ENCODE measurements around the gene TNIK.

Gene TNIK

GRCh38 chr3:171334465-171334811 lies 125.8 kb downstream of the TNIK start:
- no peak overlapping the region for H3K9ac ChIP-seq (ENCODE audit: low read length)
- peaks cover 31% of the 10 kb centered on the region for H3K4me1 ChIP-seq (ENCODE audit: control insufficient read depth, insufficient read depth, low read length)
- H3K9me3 ChIP-seq (ENCODE audit: control insufficient read depth, low read length): no peaks in the 10 kb centered on the region
- H3K27me3 ChIP-seq (ENCODE audit: control insufficient read depth, insufficient read depth, low read length): no peaks in the 10 kb centered on the region
- H3K4me3 ChIP-seq (ENCODE audit: low read length): no peak overlapping the region
- H3K36me3 ChIP-seq (ENCODE audit: control insufficient read depth, insufficient read depth, low read length): no peaks in the 10 kb centered on the region

- Histone ChIP-seq H3K36me3 (ENCODE audit: control insufficient read depth, insufficient read depth, low read length) (no peaks in the 10 kb centered on the region), H3K27me3 (ENCODE audit: control insufficient read depth, insufficient read depth, low read length) (no peaks in the 10 kb centered on the region), H3K9ac (ENCODE audit: low read length) (no peak overlapping the region), H3K4me1 (ENCODE audit: control insufficient read depth, insufficient read depth, low read length) (peaks cover 27% of the 10 kb centered on the region), H3K4me3 (ENCODE audit: low read length) (no peak overlapping the region), H3K9me3 (ENCODE audit: control insufficient read depth, low read length) (no peaks in the 10 kb centered on the region)
Measured at GRCh38 chr3:171333784-171334464, 126.3 kb downstream of the TNIK start.

DNA sequence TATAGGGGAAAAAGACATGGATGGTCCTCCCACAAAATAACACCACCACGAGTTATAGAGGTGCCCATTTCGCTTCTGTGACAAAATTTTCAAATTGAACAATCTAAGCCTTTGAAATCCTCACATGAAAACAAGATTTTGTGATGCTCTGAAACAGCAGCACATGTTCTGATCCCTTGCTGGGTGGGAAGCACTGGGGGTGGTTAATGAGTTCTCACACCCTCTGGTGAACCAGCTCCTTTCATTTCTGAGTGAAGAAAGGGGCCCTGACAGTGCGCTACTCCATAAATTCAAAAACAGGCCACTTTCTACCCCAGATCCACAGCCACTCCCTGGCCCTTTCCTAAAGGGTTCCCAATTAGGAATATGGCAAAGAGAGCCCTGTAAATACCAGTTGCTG lies 129.3 kb downstream of the TNIK start:
- H3K4me3 ChIP-seq (ENCODE audit: low read length): no peak overlapping the region
- H3K9ac ChIP-seq (ENCODE audit: low read length): no peak overlapping the region
- no peaks in the 10 kb centered on the region for H3K27me3 ChIP-seq (ENCODE audit: control insufficient read depth, insufficient read depth, low read length)
- no peaks in the 10 kb centered on the region for H3K9me3 ChIP-seq (ENCODE audit: control insufficient read depth, low read length)
- H3K4me1 ChIP-seq (ENCODE audit: control insufficient read depth, insufficient read depth, low read length): peaks cover 16% of the 10 kb centered on the region
- no peaks in the 10 kb centered on the region for H3K36me3 ChIP-seq (ENCODE audit: control insufficient read depth, insufficient read depth, low read length)

GRCh38 chr3:171329746-171330145 lies 130.5 kb downstream of the TNIK start:
- H3K27me3 ChIP-seq (ENCODE audit: control insufficient read depth, insufficient read depth, low read length): no peaks in the 10 kb centered on the region
- H3K9ac ChIP-seq (ENCODE audit: low read length): no peak overlapping the region
- H3K4me3 ChIP-seq (ENCODE audit: low read length): no peak overlapping the region
- H3K9me3 ChIP-seq (ENCODE audit: control insufficient read depth, low read length): no peaks in the 10 kb centered on the region
- no peaks in the 10 kb centered on the region for H3K36me3 ChIP-seq (ENCODE audit: control insufficient read depth, insufficient read depth, low read length)
- peaks cover 16% of the 10 kb centered on the region for H3K4me1 ChIP-seq (ENCODE audit: control insufficient read depth, insufficient read depth, low read length)

- H3K27me3 ChIP-seq (ENCODE audit: control insufficient read depth, insufficient read depth, low read length): no peaks in the 10 kb centered on the region
- H3K9ac ChIP-seq (ENCODE audit: low read length): no peak overlapping the region
- H3K36me3 ChIP-seq (ENCODE audit: control insufficient read depth, insufficient read depth, low read length): no peaks in the 10 kb centered on the region
- H3K4me3 ChIP-seq (ENCODE audit: low read length): no peak overlapping the region
- H3K9me3 ChIP-seq (ENCODE audit: control insufficient read depth, low read length): no peaks in the 10 kb centered on the region
- peaks cover 6% of the 10 kb centered on the region for H3K4me1 ChIP-seq (ENCODE audit: control insufficient read depth, insufficient read depth, low read length)
Measured at GRCh38 chr3:171328419-171329082, 131.7 kb downstream of the TNIK start.

- Histone ChIP-seq H3K27me3 (ENCODE audit: control insufficient read depth, insufficient read depth, low read length) (no peaks in the 10 kb centered on the region), H3K4me3 (ENCODE audit: low read length) (no peak overlapping the region), H3K36me3 (ENCODE audit: control insufficient read depth, insufficient read depth, low read length) (no peaks in the 10 kb centered on the region), H3K9me3 (ENCODE audit: control insufficient read depth, low read length) (no peaks in the 10 kb centered on the region), H3K9ac (ENCODE audit: low read length) (no peak overlapping the region), H3K4me1 (ENCODE audit: control insufficient read depth, insufficient read depth, low read length) (peaks cover 6% of the 10 kb centered on the region)
Measured at GRCh38 chr3:171327441-171328174, 132.6 kb downstream of the TNIK start.

DNA sequence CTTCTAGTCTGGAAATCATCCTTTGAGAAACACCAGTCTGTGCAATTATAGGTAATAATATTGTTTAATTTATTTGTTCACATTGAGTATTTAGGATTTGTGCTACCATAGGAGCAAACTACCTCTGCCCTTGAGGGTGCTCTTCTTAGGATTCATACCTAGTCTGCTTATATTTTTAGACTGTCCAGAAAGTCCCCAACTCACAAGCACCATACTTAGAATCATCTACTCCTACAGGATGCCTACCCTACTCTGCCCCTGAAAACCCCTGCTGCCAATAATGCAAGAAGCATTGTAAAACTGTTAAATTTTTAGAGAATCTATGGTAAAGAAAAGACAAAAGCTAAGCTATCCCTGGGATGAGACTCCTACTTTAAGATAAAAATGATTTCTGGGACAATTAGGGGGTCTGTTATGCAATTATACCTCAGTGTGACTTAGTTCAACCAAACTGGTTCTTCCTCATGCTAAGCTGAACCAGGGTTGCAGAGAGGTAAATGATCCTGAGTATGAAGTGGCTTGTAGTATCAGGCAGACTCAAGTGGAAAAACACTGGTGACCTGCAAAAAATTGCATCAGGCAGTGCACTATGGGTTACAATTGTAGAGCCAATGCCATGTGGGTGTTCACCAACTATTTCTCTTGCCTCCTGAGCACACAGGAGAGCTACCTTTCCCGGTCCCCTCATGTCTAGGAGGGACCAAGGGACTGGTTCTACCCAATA lies 133.3 kb downstream of the TNIK start:
- Histone ChIP-seq H3K9me3 (ENCODE audit: control insufficient read depth, low read length) (no peaks in the 10 kb centered on the region), H3K4me3 (ENCODE audit: low read length) (no peak overlapping the region), H3K4me1 (ENCODE audit: control insufficient read depth, insufficient read depth, low read length) (peaks cover 6% of the 10 kb centered on the region), H3K9ac (ENCODE audit: low read length) (no peak overlapping the region), H3K27me3 (ENCODE audit: control insufficient read depth, insufficient read depth, low read length) (no peaks in the 10 kb centered on the region), H3K36me3 (ENCODE audit: control insufficient read depth, insufficient read depth, low read length) (no peaks in the 10 kb centered on the region)

GRCh38 chr3:171323938-171324536 lies 136.2 kb downstream of the TNIK start:
- Histone ChIP-seq H3K4me1 (ENCODE audit: control insufficient read depth, insufficient read depth, low read length) (peaks cover 6% of the 10 kb centered on the region), H3K9me3 (ENCODE audit: control insufficient read depth, low read length) (no peaks in the 10 kb centered on the region), H3K27me3 (ENCODE audit: control insufficient read depth, insufficient read depth, low read length) (no peaks in the 10 kb centered on the region), H3K4me3 (ENCODE audit: low read length) (no peak overlapping the region), H3K9ac (ENCODE audit: low read length) (no peak overlapping the region), H3K36me3 (ENCODE audit: control insufficient read depth, insufficient read depth, low read length) (no peaks in the 10 kb centered on the region)

DNA sequence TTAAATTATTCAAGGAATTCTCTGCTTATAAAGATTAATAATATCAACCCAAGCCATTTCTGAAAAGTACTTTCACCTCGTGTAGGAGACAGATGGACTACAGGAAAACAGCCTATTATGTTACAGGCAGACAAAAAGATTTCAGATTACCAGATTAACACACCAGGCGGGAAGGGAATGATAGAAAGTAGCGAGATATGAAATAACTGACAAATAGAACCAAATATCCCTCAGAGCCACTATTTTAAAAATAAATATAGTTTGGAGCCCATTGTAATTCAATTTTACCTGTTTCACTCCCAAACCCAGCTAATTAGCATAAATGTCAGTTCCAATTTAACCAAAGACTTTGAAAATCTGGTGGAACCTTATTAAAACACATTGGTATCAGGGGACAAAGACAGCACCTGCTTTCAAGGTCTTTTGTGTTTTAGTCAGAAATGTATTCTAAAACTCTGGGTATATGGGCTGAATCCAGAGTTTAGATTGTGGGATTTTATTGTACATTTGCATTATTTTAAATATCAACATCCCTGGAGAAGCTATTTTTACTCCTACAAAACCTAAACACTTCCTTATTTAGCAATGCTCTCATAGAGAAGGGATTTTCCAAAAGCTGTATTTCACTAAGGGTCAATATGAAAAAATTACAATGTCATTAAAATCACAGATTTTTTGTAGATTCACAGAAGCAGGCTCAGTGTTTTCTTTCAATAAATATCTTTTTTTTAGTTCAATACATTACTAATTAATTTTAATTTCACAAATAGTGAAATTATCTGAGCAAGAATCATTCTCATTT lies 138.4 kb downstream of the TNIK start:
- Histone ChIP-seq H3K36me3 (ENCODE audit: control insufficient read depth, insufficient read depth, low read length) (no peaks in the 10 kb centered on the region), H3K27me3 (ENCODE audit: control insufficient read depth, insufficient read depth, low read length) (no peaks in the 10 kb centered on the region), H3K4me3 (ENCODE audit: low read length) (no peak overlapping the region), H3K9me3 (ENCODE audit: control insufficient read depth, low read length) (no peaks in the 10 kb centered on the region), H3K9ac (ENCODE audit: low read length) (no peak overlapping the region), H3K4me1 (ENCODE audit: control insufficient read depth, insufficient read depth, low read length) (no peaks in the 10 kb centered on the region)

DNA sequence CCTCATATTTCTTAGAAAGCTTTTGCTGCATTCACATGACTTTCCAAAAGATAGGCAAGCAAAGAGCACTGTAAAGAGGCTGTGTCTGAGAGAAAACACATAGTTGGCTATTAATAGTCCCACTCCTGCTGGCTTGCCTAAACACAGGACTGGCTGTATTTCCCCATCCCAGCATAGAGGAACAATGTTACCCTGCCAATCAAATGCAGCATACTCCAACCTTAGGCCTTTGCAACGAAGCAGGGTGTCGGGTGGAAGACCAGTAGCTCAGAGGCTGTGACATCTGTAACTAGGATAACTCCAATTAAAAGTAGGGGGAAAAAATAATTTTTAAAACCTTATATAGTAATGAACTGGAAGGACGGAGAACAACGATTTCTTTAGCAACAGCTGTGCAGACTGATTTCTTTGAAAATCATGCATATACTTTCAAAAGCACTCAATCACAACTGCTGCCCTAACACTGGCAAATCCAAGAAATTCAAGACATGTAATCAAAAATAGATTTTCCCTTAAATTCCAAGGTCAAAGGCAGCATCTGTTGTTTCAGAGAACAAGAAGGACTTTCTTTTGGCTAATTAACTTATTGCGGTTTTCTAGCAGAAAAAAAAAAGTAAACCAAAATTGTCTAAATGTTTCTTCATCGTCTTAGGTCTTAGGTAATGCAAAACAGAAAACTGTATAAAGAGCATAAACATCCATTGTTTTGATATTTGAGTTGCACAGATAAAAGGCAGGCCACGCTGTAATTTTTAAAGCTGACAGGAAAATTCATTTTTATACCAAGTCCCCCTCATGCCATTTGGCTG lies 139.3 kb downstream of the TNIK start:
- Histone ChIP-seq H3K4me3 (ENCODE audit: low read length) (no peak overlapping the region), H3K4me1 (ENCODE audit: control insufficient read depth, insufficient read depth, low read length) (no peaks in the 10 kb centered on the region), H3K9me3 (ENCODE audit: control insufficient read depth, low read length) (no peaks in the 10 kb centered on the region), H3K9ac (ENCODE audit: low read length) (no peak overlapping the region), H3K27me3 (ENCODE audit: control insufficient read depth, insufficient read depth, low read length) (no peaks in the 10 kb centered on the region), H3K36me3 (ENCODE audit: control insufficient read depth, insufficient read depth, low read length) (no peaks in the 10 kb centered on the region)

Measured in mucosa of stomach (tissue), 1 donor.